ENCODE results near the gene RNU5D-1. TPM values are rescaled to one million over a fixed set of nuclear protein-coding genes. Genes with fewer than 3 reads are reported as not detected.
"Not testable (repeated sequence)": the region's sequence is repeated elsewhere in the genome, so short reads cannot be mapped to it uniquely, and the experiment has no call there.

Gene RNU5D-1
- total RNA-seq, 1 experiment from 2014 or later: not detected

GRCh38 chr1:44714532-44714931 lies 16.4 kb downstream of the RNU5D-1 start:
- no peak for DNase-seq (ENCODE audit: low read depth, low spot score)
- in situ Hi-C loops (cut with HindIII; ENCODE audit: low pct_unique_long_range_greater_than_20kb, low sequenced_read_pairs): no loop called here

- in situ Hi-C loops (cut with HindIII; ENCODE audit: low pct_unique_long_range_greater_than_20kb, low sequenced_read_pairs): no loop called here
- DNase-seq (ENCODE audit: low read depth, low spot score): no peak
Observed at GRCh38 chr1:44713321-44713781, 17.6 kb downstream of the RNU5D-1 start.

DNA sequence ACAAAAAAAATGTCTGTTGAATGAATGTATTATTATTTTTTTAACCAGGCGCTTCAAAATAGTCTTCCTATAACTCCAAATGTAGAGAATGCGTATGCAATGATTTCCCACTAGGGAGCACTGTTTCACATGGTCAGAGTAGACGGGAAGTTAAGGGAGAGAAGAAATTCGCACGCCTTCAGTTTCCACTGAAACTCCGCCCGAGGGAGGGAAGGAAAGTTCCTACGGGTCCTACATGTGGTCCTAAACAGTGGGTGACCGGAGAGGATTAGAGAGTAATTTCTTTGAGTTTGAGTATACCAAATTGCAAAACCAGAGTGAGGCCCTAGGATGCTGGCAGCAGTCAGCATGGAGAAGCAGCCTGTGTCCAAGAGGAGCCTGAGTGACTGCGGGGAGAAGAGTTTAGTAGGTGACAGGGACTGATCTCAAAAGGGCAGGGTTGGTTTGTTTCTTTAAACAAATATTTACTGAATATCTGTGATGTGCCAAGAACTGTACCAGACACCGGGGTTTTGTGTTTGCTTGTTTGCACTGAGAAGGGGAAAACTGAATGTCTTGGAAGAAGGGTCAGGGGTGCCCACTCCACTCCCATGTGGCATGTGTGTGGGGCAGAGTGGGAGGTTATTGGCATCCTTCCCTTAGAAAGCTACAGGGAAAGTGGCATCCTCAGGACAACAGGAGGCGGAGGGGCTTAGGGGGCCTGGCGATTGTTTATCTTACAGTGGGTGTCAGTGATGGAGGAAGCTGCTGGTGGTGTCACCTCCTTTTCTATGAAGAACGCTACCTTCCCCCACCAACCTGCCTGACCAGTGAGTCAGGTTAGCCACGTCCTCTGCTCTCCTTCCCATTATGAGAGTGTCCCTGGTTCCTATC lies 22.8 kb downstream of the RNU5D-1 start:
- peak; percentile 68 for DNase-seq (ENCODE audit: low read depth, low spot score)
- in situ Hi-C loops (cut with HindIII; ENCODE audit: low pct_unique_long_range_greater_than_20kb, low sequenced_read_pairs): no loop called here

DNA sequence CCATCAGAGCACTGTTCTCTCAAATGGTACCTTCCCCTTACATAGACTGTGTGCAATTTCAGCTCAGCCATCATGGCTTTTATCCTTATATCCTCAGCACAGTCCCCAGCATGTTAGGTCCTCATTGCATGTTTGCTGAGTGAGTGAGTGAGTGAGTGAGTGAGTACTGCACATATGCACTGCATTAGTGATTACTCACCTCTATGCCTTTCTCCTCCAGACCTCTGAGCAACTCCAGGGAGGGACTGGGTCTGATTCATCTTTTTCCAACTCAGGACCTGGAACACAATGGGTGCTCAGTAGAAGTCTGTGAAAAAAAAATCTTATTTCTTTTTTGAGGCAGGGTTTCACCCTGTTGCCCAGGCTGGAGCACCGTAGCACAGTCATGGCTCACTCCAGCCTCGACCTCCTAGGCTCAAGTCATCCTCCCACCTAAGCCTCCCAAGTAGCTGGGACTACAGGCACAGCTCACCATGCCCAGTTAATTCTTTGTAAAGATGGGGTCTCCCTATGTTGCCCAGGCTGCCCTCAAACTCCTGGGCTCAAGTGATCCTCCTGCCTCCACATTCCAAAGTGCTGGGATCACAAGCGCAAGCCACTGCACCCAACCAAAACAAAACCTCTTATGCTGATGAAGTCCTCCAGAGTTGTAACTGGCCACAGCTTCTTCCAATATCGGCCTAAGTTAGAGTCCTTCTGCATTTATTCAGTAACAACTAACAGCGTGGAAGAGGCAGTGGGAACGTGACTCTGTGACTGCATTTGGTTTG lies 23.7 kb downstream of the RNU5D-1 start:
- DNase-seq (ENCODE audit: low read depth, low spot score): no peak
- in situ Hi-C loops (cut with HindIII; ENCODE audit: low pct_unique_long_range_greater_than_20kb, low sequenced_read_pairs): no loop called here

DNA sequence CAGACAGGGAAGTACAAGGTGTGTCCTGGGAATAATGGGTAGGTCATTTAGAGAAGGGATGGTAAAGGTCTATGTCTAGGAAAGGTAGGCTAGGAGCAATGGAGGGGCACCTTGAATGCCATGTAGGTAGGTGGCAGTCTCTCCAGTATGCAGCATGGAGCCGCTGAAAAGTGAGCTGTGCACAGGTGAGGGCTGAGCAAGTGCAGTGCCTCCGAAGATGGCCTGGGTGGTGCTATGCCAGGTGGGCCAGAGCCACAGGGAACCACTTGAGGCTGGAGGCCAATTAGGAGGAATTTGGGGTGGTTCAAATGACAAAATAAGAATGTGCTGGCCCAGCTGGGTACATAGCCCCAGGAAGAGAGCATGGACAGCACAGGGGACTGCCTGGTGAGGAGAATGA lies 25.0 kb downstream of the RNU5D-1 start:
- DNase-seq (ENCODE audit: low read depth, low spot score): no peak
- in situ Hi-C loops (cut with HindIII; ENCODE audit: low pct_unique_long_range_greater_than_20kb, low sequenced_read_pairs): no loop called here

DNA sequence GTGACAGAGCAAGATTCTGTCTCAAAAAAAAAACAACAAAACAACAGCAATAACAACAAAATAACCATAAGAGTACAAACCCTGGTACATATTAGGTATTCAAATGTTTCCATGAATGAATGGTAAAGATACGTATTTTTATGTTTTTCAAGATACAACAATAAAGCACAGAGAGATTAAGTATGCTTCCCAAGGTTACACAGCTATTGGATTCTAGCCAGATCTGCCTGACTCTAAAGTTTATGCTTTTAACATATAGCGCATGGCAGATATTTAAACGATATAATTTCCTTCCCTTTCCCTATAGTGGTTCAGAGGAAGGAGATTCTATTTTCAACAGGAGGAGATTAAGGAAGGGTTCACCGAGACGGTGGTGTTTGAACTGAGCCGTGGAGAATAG lies 25.5 kb downstream of the RNU5D-1 start:
- in situ Hi-C loops (cut with HindIII; ENCODE audit: low pct_unique_long_range_greater_than_20kb, low sequenced_read_pairs): no loop called here
- DNase-seq (ENCODE audit: low read depth, low spot score): no peak

GRCh38 chr1:44701141-44701573 lies 29.8 kb downstream of the RNU5D-1 start:
- in situ Hi-C loops (cut with HindIII; ENCODE audit: low pct_unique_long_range_greater_than_20kb, low sequenced_read_pairs): no loop called here
- no peak for DNase-seq (ENCODE audit: low read depth, low spot score)

DNA sequence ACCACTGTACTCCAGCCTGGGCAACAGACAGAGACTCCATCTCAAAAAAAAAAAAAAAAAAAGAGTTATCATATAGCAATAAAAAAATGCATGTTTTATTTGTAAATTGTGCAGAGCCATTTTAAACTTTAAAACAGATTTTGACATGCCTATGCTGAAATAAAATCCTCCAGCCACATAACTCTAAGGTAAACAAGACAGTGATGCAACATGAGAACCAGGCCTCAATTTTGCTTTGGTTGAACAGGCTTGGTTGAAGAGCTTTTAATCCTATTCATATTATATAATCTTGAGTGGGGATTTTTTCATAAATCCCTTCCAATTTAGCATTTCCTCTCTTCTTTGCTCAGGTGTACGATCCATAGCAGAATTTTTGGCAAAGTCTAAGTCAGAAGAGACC lies 30.4 kb downstream of the RNU5D-1 start:
- in situ Hi-C loops (cut with HindIII; ENCODE audit: low pct_unique_long_range_greater_than_20kb, low sequenced_read_pairs): no loop called here

DNA sequence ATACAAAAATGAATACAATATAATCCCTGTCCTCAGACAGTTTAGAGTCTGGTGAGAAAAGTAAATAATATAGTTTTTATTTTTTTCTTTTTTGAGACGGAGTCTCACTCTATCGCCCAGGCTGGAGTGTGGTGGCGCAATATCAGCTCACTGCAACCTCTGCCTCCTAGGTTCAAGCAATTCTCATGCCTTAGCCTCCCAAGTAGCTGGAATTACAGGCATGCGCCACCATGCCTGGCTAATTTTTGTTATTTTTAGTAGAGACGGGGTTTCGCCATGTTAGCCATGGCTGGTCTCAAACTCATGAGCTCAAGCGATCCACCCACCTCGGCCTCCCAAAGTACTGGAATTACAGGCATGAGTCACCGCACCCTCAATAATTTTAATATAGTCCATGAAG lies 31.6 kb downstream of the RNU5D-1 start:
- in situ Hi-C loops (cut with HindIII; ENCODE audit: low pct_unique_long_range_greater_than_20kb, low sequenced_read_pairs): not testable (repeated sequence)

More for the DNA sequence above, 30.4 kb downstream of the RNU5D-1 start:
- DNase-seq (ENCODE audit: low read depth, low spot score): no peak

GRCh38 chr1:44698138-44698537 lies 32.8 kb downstream of the RNU5D-1 start:
- no peak for DNase-seq (ENCODE audit: low read depth, low spot score)
- in situ Hi-C loops (cut with HindIII; ENCODE audit: low pct_unique_long_range_greater_than_20kb, low sequenced_read_pairs): no loop called here

More for the DNA sequence above, 31.6 kb downstream of the RNU5D-1 start:
- DNase-seq (ENCODE audit: low read depth, low spot score): not testable (repeated sequence)

DNA sequence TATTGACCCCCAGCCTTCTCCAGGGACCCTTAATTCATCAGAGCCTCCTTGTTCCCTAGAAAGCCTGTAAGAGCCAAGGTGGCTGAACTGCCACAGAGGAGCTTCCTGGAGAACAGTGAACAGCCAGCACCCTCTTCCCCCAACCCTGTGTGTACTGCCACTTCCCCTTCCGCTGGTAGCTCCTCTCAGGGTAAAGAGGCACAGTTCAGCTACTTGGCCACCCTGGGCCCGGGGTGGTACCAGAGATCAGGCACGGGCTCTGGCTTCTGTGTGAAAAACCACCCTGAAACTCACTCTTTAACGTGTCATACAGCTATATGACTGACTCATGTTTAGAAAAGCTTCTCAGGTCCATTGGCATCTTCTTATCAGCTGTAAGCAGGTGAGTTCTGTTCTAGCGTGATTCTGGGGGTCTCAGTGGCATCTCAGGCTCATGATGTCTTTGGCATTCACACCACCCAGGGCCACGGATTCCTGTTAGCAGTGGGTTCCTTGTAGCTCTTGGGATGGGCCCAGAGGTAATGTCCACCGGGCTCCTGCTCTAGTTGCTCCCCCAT lies 34.1 kb downstream of the RNU5D-1 start:
- in situ Hi-C loops (cut with HindIII; ENCODE audit: low pct_unique_long_range_greater_than_20kb, low sequenced_read_pairs): no loop called here
- no peak for DNase-seq (ENCODE audit: low read depth, low spot score)

- in situ Hi-C loops (cut with HindIII; ENCODE audit: low pct_unique_long_range_greater_than_20kb, low sequenced_read_pairs): no loop called here
- no peak for DNase-seq (ENCODE audit: low read depth, low spot score)
Observed at GRCh38 chr1:44696101-44696500, 34.9 kb downstream of the RNU5D-1 start.

DNA sequence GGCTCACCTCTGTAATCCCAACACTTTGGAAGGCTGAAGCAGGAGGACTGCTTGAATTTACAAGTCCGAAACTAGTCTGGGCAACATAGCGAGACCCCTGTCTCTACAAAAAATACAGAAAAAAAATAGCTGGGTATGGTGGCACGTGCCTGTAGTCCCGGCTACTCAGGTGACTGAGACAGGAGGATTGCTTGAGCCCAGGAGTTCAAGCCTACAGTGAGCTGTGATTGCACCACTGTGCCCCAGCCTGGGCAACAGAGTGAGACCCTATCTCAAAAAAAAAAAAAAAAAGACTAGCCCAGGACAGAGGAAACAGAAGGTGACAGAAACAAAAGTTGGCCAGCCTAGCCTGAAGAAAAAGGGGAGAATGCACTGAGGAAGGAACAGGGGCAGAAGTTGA lies 35.3 kb downstream of the RNU5D-1 start:
- DNase-seq (ENCODE audit: low read depth, low spot score): no peak
- in situ Hi-C loops (cut with HindIII; ENCODE audit: low pct_unique_long_range_greater_than_20kb, low sequenced_read_pairs): no loop called here

GRCh38 chr1:44694863-44695478 lies 36.0 kb downstream of the RNU5D-1 start:
- in situ Hi-C loops (cut with HindIII; ENCODE audit: low pct_unique_long_range_greater_than_20kb, low sequenced_read_pairs): no loop called here
- DNase-seq (ENCODE audit: low read depth, low spot score): no peak

- DNase-seq (ENCODE audit: low read depth, low spot score): no peak
- in situ Hi-C loops (cut with HindIII; ENCODE audit: low pct_unique_long_range_greater_than_20kb, low sequenced_read_pairs): no loop called here
Observed at GRCh38 chr1:44693900-44694299, 37.1 kb downstream of the RNU5D-1 start.

DNA sequence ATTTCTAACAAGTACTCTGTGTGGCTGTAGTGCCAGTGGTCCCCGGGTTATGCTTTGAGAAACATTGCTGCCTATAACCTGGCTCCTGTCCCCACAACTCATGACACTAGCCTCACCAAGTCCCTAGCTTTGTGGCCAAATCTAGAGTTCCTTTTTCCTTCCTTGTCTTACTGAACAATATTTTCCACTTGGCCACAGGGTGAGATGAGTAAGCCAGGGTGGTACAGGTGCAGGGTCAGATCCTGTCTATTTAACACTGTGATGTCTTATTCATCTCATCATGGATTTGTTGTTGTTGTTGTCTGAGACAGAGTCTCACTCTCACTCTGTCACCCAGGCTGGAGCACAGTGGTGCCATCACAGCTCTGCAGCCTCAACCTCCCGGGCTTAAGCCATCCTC lies 37.8 kb downstream of the RNU5D-1 start:
- in situ Hi-C loops (cut with HindIII; ENCODE audit: low pct_unique_long_range_greater_than_20kb, low sequenced_read_pairs): no loop called here

GRCh38 chr1:44689447-44689765 lies 41.6 kb downstream of the RNU5D-1 start:
- DNase-seq (ENCODE audit: low read depth, low spot score): no peak
- in situ Hi-C loops (cut with HindIII; ENCODE audit: low pct_unique_long_range_greater_than_20kb, low sequenced_read_pairs): no loop called here

More for the DNA sequence above, 37.8 kb downstream of the RNU5D-1 start:
- no peak for DNase-seq (ENCODE audit: low read depth, low spot score)

Measured in SK-MEL-5 (cell line).